Upper lobe of left lung (tissue), 6 donors: ENCODE measurements around the gene SDK2. TPM values are rescaled to one million over a fixed set of nuclear protein-coding genes. Genes with fewer than 3 reads are reported as not detected.

ENCODE experiments used
- ATAC-seq, 2 donors: fragments of 200-7000 bp; cut with Tn5 transposase; one replicate each; pipeline ENCODE4 v1.9.1; 2022; ENCODE audit warnings: mild to moderate bottlenecking in 2 of 2, moderate library complexity in 2 of 2; ENCODE audit not compliant: low FRiP score in 2 of 2
- DNase-seq, 2 donors: peaks; one replicate each; pipeline ENCODE4 v3.0.0-alpha.2; 2019 to 2020
- H3K27ac ChIP-seq, 4 donors: fragments of 200-600 bp; sonication (generic); one replicate each; pipeline ENCODE4 v1.5.1; 2016 to 2019
- H3K27me3 ChIP-seq, 4 donors: fragments of 200-600 bp; sonication (generic); one replicate each; pipeline ENCODE4 v1.5.1; 2017 to 2019
- H3K36me3 ChIP-seq, 4 donors: fragments of 200-600 bp; sonication (generic); one replicate each; pipeline ENCODE4 v1.5.1; 2016 to 2019
- H3K4me1 ChIP-seq, 4 donors: fragments of 200-600 bp; sonication (generic); one replicate each; pipeline ENCODE4 v1.5.1; 2018 to 2019
- H3K4me3 ChIP-seq, 4 donors: fragments of 200-600 bp; sonication (generic); one replicate each; pipeline ENCODE4 v1.5.1; 2017 to 2019; ENCODE audit warnings: mild to moderate bottlenecking in 2 of 4, moderate library complexity in 1 of 4
- H3K9me3 ChIP-seq, 4 donors: fragments of 200-600 bp; sonication (generic); one replicate each; pipeline ENCODE4 v1.5.1; 2018 to 2019
- EP300 ChIP-seq, 4 donors: sonication (generic); formaldehyde crosslinking; IDR thresholded peaks; one replicate each; pipeline ENCODE4 v1.5.1; 2017; ENCODE audit warnings: antibody characterized with exemption in 4 of 4, control low read depth in 2 of 4
- POLR2A ChIP-seq, 4 donors: fragments of 450-650 bp; IDR thresholded peaks; one replicate each; pipeline ENCODE4 v1.5.1; 2016 to 2017; ENCODE audit warnings: antibody characterized with exemption in 4 of 4, mild to moderate bottlenecking in 2 of 4
- POLR2AphosphoS5 ChIP-seq, 2 donors: sonication (generic); formaldehyde crosslinking; IDR thresholded peaks; one replicate each; pipeline ENCODE4 v1.5.1; 2017; ENCODE audit warnings: antibody characterized with exemption in 2 of 2
- WGBS, 2 donors: methylation state at CpG; one replicate each; pipeline ENCODE4 v1.1.5; 2017 to 2018; 5-methylcytosine and 5-hydroxymethylcytosine counted together
- total RNA-seq, 6 donors: library from RNA; depleted of rRNA in 4 of 6; stranded (reverse); fragments of >200 nt in 4 of 6; gene quantifications; one replicate each; pipeline versions ENCODE4 v1.1.0 to v1.2.1, GENCODE V29; 2016 to 2021
- TF ChIP-seq, protein P1 (sequence below), 6 experiments: fragments of 450-650 bp in 4 of 6; fragments of 200-600 bp in 2 of 6; sonication (generic) in 2 of 6; IDR thresholded peaks; one replicate each; pipeline ENCODE4 v1.5.1; 2016 to 2019; ENCODE audit warnings: antibody characterized with exemption in 6 of 6
- donor health status: DM: no; HTN: no; CAD: no; lungs with moderate emphysema.
- donor health status: DM: no; HTN: yes; CAD: no; lungs with severe emphysema.

SDK2 gene
- total RNA-seq, 6 donors from 2014 or later, result 1.2 to 7.3 (median 2.9) TPM

DNA sequence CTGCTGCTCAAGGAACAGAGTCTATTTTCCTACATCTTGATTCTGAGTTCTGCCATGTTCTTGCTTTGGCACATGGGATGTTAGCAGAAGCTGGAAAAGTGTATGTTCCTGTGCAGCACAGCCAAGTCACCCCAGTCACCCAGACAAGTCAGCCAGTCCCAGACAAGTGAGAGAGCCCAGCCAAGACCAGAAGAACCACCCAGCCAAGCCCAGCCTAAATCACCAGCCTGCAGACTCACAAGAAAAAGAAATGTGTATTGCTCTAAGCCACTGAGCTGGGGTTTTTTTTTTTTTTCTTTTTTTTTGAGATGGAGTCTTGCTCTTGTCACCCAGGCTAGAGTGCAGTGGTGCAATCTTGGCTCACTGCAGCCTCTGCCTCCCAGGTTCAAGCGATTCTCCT lies 191.2 kb downstream of the SDK2 start:
- H3K27ac ChIP-seq, result no peak overlapping the region
- H3K36me3 ChIP-seq, result no peaks in the 10 kb centered on the region
- H3K4me1 ChIP-seq, result no peaks in the 10 kb centered on the region
- DNase-seq, result no peak
- TF ChIP-seq POLR2AphosphoS5 (IDR thresholded peaks at IDR 0.05) (no peak), POLR2A (IDR thresholded peaks at IDR 0.05) (no peak)
- 85 to 90% methylated on average over 1 of the region's 1 CpG for WGBS, 2 donors
- H3K9me3 ChIP-seq, result peaks cover 0 to 10% (median 0%) of the 10 kb centered on the region in 4 donors
- no peak for ATAC-seq
- no peak overlapping the region for H3K4me3 ChIP-seq
- H3K27me3 ChIP-seq, result no peaks in the 10 kb centered on the region

- Histone ChIP-seq H3K4me3 (no peak overlapping the region), H3K27me3 (no peaks in the 10 kb centered on the region), H3K27ac (no peak overlapping the region), H3K9me3 (peaks cover 0 to 10% (median 0%) of the 10 kb centered on the region in 4 donors), H3K4me1 (no peaks in the 10 kb centered on the region), H3K36me3 (no peaks in the 10 kb centered on the region)
- WGBS, 2 donors, result 90 to 95% methylated on average over 3 of the region's 3 CpGs
- no peak for TF ChIP-seq POLR2AphosphoS5 (IDR thresholded peaks at IDR 0.05)
- no peak for TF ChIP-seq POLR2A (IDR thresholded peaks at IDR 0.05)
- no peak for TF ChIP-seq EP300 (IDR thresholded peaks at IDR 0.05)
- TF ChIP-seq, protein P1, sequence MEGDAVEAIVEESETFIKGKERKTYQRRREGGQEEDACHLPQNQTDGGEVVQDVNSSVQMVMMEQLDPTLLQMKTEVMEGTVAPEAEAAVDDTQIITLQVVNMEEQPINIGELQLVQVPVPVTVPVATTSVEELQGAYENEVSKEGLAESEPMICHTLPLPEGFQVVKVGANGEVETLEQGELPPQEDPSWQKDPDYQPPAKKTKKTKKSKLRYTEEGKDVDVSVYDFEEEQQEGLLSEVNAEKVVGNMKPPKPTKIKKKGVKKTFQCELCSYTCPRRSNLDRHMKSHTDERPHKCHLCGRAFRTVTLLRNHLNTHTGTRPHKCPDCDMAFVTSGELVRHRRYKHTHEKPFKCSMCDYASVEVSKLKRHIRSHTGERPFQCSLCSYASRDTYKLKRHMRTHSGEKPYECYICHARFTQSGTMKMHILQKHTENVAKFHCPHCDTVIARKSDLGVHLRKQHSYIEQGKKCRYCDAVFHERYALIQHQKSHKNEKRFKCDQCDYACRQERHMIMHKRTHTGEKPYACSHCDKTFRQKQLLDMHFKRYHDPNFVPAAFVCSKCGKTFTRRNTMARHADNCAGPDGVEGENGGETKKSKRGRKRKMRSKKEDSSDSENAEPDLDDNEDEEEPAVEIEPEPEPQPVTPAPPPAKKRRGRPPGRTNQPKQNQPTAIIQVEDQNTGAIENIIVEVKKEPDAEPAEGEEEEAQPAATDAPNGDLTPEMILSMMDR (IDR thresholded peaks at IDR 0.05), result no peak
- ATAC-seq (no peak), DNase-seq (no peak)
Observed at GRCh38 chr17:73452009-73452408, 192.2 kb downstream of the SDK2 start.

DNA sequence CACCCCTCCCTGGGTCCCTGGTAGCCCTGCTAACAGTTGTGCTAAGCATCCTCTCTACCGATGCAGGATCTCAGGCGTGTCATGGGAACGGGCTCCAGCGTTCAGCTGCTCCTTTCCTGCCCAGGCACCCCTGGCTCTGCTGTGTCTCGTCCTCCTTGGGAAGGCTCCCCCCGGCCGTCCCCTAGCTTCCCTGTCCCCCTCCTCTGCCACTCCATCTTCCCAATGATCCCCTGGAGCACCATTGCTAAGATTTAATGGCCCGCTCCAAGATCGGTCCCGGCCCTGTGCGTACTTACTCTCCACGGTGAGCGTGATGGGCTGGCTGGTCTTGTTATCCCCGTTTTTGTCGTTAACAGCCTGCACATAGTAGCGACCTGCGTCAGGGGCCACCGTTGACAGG lies 196.9 kb downstream of the SDK2 start:
- no peaks in the 10 kb centered on the region for H3K36me3 ChIP-seq
- no peaks in the 10 kb centered on the region for H3K27me3 ChIP-seq
- DNase-seq, result no peak
- H3K27ac ChIP-seq, result no peak overlapping the region
- WGBS, 2 donors, result 87 to 92% methylated on average over 15 to 18 of the region's 18 CpGs
- no peak overlapping the region for H3K4me3 ChIP-seq
- H3K4me1 ChIP-seq, result no peaks in the 10 kb centered on the region
- no peaks in the 10 kb centered on the region for H3K9me3 ChIP-seq
- ATAC-seq, result no peak
- TF ChIP-seq POLR2A (IDR thresholded peaks at IDR 0.05), result no peak
- TF ChIP-seq POLR2AphosphoS5 (IDR thresholded peaks at IDR 0.05), result no peak
- TF ChIP-seq EP300 (IDR thresholded peaks at IDR 0.05), result no peak
- TF ChIP-seq, protein P1 (IDR thresholded peaks at IDR 0.05), result no peak

- Histone ChIP-seq H3K27ac (no peak overlapping the region), H3K4me3 (no peak overlapping the region), H3K27me3 (no peaks in the 10 kb centered on the region), H3K9me3 (no peaks in the 10 kb centered on the region), H3K36me3 (no peaks in the 10 kb centered on the region), H3K4me1 (no peaks in the 10 kb centered on the region)
- TF ChIP-seq POLR2A (IDR thresholded peaks at IDR 0.05), result no peak
- no peak for TF ChIP-seq EP300 (IDR thresholded peaks at IDR 0.05)
- TF ChIP-seq, protein P1 (IDR thresholded peaks at IDR 0.05), result no peak
- no peak for TF ChIP-seq POLR2AphosphoS5 (IDR thresholded peaks at IDR 0.05)
- DNase-seq (no peak), ATAC-seq (peak in 1 of 2 donors; percentile 6)
- WGBS, 2 donors, result 72 to 76% methylated on average over 8 of the region's 9 CpGs
Observed at GRCh38 chr17:73446617-73447016, 197.6 kb downstream of the SDK2 start.

- DNase-seq (no peak), ATAC-seq (no peak)
- TF ChIP-seq EP300 (IDR thresholded peaks at IDR 0.05) (no peak), POLR2AphosphoS5 (IDR thresholded peaks at IDR 0.05) (no peak), POLR2A (IDR thresholded peaks at IDR 0.05) (no peak)
- TF ChIP-seq, protein P1 (IDR thresholded peaks at IDR 0.05), result no peak
- 72 to 86% methylated on average over 7 of the region's 7 CpGs for WGBS, 2 donors
- Histone ChIP-seq H3K27ac (no peak overlapping the region), H3K4me3 (no peak overlapping the region), H3K27me3 (no peaks in the 10 kb centered on the region), H3K9me3 (no peaks in the 10 kb centered on the region), H3K36me3 (no peaks in the 10 kb centered on the region), H3K4me1 (no peaks in the 10 kb centered on the region)
Observed at GRCh38 chr17:73445466-73445865, 198.8 kb downstream of the SDK2 start.
